NCI-H1105 (cell line): Measurements from ENCODE around the gene GALNT7.
"Not testable (repeated sequence)": the region's sequence is repeated elsewhere in the genome, so short reads cannot be mapped to it uniquely, and the experiment has no call there.

Experiments
- DNase-seq: peaks from one replicate; lab custom pipeline; 2025; lab: John Stamatoyannopoulos, UW

Gene GALNT7, protein sequence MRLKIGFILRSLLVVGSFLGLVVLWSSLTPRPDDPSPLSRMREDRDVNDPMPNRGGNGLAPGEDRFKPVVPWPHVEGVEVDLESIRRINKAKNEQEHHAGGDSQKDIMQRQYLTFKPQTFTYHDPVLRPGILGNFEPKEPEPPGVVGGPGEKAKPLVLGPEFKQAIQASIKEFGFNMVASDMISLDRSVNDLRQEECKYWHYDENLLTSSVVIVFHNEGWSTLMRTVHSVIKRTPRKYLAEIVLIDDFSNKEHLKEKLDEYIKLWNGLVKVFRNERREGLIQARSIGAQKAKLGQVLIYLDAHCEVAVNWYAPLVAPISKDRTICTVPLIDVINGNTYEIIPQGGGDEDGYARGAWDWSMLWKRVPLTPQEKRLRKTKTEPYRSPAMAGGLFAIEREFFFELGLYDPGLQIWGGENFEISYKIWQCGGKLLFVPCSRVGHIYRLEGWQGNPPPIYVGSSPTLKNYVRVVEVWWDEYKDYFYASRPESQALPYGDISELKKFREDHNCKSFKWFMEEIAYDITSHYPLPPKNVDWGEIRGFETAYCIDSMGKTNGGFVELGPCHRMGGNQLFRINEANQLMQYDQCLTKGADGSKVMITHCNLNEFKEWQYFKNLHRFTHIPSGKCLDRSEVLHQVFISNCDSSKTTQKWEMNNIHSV

GRCh38 chr4:173168396-173169177 lies at the start of gene GALNT7:
GALNT7 (plus strand) TSS chr4:173168811; CDS start chr4:173168836, 25 bp downstream.
- DNase-seq: peak; percentile 63

DNA sequence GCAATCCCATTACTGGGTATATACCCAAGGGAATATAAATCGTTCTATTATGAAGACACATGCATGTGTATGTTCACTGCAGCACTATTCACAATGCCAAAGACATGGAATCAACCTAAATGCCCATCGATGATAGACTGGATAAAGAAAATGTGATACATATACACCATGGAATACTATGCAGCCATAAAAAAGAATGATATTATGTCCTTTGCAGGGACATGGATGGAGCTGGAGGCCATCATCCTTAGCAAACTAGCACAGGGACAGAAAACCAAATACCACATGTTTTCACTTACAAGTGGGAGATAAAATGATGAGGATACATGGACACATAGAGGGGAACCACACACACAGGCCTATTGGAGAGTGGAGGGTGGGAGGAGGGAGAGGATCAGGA lies 49.8 kb upstream of the GALNT7 start:
- DNase-seq: not testable (repeated sequence)

- DNase-seq: no peak
Measured at GRCh38 chr4:173119818-173120217, 48.8 kb upstream of the GALNT7 start.

- DNase-seq: no peak
Measured at GRCh38 chr4:173121076-173121561, 47.5 kb upstream of the GALNT7 start.

DNA sequence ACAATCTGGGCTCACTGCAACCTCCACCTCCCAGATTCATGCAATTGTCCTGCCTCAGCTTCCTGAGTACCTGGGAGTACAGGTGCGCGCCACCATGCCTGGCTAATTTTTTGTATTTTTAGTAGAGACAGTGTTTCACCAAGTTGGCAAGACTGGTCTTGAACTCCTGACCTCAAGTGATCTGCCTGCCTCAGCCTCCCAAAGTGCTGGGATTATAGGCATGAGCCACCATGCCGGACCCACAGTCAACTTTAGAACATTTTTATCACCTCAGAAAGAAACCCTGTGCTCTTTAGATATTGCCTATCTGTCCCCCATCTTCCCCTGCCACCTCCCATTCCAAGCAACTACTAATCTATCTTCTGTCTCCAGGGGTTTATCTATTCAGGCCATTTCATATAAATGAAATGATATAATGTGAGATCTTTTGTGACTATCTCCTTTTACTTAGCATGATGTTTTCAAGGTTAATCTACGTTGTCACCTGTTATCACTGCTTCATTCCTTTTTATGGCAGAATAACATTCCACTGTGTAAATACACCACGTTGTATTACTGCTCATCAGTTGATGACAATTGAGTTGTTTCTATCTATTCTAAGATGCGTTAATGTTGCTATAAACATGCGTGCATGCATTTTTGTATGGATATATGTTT lies 44.3 kb upstream of the GALNT7 start:
- DNase-seq: no peak

GRCh38 chr4:173125216-173125812 lies 43.3 kb upstream of the GALNT7 start:
- DNase-seq: no peak

- no peak for DNase-seq
Measured at GRCh38 chr4:173128199-173128890, 40.3 kb upstream of the GALNT7 start.

DNA sequence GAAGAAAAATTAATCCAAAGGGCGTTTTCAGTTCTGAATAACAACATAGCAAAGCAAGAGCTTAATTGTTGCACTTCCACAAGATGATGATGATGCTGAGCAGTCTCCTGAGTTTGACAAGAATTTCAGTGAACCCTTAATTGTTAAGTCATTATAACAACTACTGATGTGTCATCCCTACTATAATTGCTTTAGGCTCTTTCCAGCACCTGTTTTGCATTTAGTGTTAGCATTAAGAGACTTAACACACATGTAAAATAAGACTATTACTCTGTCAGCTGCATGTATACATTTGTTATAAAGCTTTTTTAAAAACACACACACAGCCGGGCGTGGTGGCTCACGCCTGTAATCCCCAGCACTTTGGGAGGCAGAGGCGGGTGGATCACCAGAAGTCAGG lies 37.9 kb upstream of the GALNT7 start:
- DNase-seq: no peak

DNA sequence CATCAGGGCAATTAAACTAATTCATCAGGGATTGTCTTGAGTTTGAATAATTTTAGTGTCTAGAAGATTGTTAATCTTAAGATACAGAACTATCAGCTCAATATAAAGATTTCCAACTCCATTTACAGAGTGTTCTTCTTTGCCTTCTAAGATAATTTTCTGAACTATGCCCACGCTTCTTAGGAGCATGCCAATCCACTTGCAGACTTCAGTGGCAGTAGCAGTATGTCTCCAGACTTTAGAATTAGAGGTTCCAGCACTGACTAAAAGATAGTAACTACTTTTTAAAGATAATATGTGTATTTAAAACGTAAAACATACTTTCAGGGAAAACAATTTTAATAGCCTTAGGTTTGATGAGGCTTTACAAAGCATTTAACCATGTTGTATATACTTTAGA lies 34.2 kb upstream of the GALNT7 start:
- no peak for DNase-seq

GRCh38 chr4:173135241-173135847 lies 33.3 kb upstream of the GALNT7 start:
- no peak for DNase-seq

DNA sequence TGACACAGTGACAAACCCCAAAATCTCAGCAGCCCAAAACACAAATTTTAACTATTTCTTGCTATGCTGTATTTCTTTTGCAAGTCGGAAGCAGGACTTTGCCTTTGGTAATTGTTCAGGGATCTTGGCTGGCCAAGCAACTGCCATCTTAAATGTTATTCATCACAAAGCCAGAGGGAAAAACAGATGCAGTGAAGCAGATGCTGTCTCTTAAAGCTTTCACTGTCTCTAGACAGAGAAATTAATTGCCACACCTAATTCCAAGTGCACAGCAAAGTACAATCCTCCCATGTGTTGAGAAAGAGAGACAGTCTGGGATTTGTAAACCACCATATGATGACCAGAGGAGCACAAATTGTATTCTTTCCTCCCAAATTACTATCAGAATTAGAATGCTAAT lies 30.0 kb upstream of the GALNT7 start:
- no peak for DNase-seq

GRCh38 chr4:173139561-173139960 lies 29.1 kb upstream of the GALNT7 start:
- no peak for DNase-seq

GRCh38 chr4:173145131-173145530 lies 23.5 kb upstream of the GALNT7 start:
- no peak for DNase-seq

- DNase-seq: no peak
Measured at GRCh38 chr4:173146456-173146855, 22.2 kb upstream of the GALNT7 start.

DNA sequence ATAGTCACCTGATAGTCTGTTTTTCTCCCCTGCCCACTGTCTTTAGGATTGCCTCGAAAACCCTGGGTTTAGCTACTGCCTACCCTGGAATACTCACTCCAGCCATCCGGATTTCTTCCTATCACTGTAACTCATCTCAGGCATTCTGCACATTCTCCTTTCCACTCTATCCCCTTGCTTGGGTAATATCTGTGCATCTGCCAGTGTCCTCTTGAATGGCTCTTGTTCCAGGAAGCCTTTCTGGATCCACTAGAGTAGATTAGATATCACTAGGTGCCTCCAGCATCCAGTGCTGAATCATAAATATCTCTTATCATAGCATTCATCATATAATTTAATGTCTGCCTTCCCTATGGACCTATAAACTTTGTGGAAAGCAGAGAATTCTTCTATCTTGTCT lies 17.1 kb upstream of the GALNT7 start:
- DNase-seq: no peak

- no peak for DNase-seq
Measured at GRCh38 chr4:173152104-173152503, 16.5 kb upstream of the GALNT7 start.

DNA sequence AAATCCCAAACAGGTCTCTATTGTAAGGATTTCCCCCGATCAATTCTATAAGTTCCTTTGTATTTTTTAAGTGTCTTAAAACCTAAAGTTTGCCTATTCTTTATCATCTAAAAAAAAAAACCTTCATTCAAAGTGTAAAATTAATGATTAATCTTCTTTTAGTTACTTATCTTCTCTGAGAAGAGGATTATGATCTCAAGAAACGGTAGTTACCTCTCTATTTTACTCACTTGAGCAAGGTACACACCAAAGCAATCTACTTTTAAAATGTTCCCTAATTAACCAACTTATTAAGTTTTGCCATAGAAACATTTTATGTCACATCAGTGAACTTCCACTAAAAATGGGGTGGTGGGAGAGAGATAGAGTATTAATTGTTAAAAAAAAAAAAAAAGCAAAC lies 15.2 kb upstream of the GALNT7 start:
- no peak for DNase-seq

DNA sequence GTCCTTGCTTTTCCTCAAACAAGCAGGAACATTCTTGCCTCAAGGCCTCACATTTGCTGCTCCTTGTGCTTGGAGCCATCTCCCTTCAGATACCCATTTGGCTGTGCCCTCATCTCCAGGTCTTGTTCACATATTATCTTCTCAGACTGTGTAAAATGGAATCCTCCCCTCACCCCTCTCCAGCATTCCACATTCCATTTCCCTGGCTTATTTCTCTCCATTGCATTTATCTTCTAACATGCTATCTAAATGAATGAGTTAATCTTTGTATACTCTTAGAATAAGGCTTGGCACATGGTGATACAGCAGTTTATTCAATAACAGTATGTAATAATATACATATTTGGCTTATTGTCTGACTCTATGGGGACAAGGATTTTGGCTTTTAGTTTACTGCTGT lies 8.8 kb upstream of the GALNT7 start:
- DNase-seq: no peak

DNA sequence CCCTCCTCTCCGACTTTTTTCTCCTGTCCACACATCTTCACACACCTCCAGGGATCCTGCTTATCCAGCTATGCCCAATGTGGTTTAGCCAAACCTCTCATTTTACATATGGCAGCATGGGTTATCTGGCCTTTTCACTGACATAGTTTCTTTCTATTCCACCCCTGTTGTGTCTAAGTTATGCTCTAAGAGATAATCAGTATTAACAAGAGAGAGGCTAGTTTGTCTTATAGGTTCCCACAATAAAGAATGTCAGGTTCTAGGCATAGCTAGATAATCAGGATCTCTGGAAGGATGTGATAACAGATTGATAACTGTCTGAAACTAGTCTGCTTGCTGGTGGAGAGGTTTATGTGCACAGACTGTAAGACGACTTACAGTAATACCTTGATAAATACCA lies 7.7 kb upstream of the GALNT7 start:
- no peak for DNase-seq

GRCh38 chr4:173161311-173161710 lies 7.3 kb upstream of the GALNT7 start:
- no peak for DNase-seq

DNA sequence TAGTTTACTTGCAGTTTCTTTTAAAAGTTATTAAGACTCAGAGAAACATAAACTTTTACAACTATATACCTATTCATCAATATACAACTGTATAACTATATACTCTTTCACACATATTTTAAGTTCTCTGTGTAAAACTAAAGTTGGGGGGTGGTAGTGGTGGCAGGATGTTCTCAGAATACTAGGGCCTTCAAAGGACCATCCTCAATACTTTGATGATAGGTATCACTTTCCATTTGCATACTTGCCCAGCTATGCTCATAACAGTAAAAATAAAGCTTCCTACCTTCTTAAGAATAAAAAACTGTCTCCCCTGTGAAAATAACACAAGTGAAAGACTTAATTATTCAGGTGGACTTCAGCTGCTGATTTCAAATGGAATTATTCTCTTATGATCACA lies 2.9 kb upstream of the GALNT7 start:
- no peak for DNase-seq
